ENCODE measurements around the gene PNPLA8.
"Not testable (repeated sequence)": the region's sequence is repeated elsewhere in the genome, so short reads cannot be mapped to it uniquely, and the experiment has no call there.

Gene PNPLA8

GRCh38 chr7:108480311-108480710, 45.6 kb downstream of the PNPLA8 start:
- FAIRE-seq (no peak), DNase-seq (ENCODE audit: extremely low spot score, insufficient read length, low read depth) (no peak)

- DNase-seq (ENCODE audit: extremely low spot score, insufficient read length, low read depth): no peak
- FAIRE-seq: no peak
Measured at GRCh38 chr7:108479751-108480150, 46.2 kb downstream of the PNPLA8 start.

GRCh38 chr7:108479118-108479517, 46.8 kb downstream of the PNPLA8 start:
- FAIRE-seq: no peak

GRCh38 chr7:108468246-108468645, 57.7 kb downstream of the PNPLA8 start:
- DNase-seq (ENCODE audit: extremely low spot score, insufficient read length, low read depth) (no peak), FAIRE-seq (no peak)

More at GRCh38 chr7:108479118-108479517, 46.8 kb downstream of the PNPLA8 start:
- DNase-seq (ENCODE audit: extremely low spot score, insufficient read length, low read depth): no peak

GRCh38 chr7:108467391-108467790, 58.5 kb downstream of the PNPLA8 start:
- no peak for FAIRE-seq

GRCh38 chr7:108466322-108466721, 59.6 kb downstream of the PNPLA8 start:
- DNase-seq (ENCODE audit: extremely low spot score, insufficient read length, low read depth); FAIRE-seq: not testable (repeated sequence)

More at GRCh38 chr7:108467391-108467790, 58.5 kb downstream of the PNPLA8 start:
- no peak for DNase-seq (ENCODE audit: extremely low spot score, insufficient read length, low read depth)

- FAIRE-seq (no peak), DNase-seq (ENCODE audit: extremely low spot score, insufficient read length, low read depth) (no peak)
Measured at GRCh38 chr7:108464743-108465142, 61.2 kb downstream of the PNPLA8 start.

- DNase-seq (ENCODE audit: extremely low spot score, insufficient read length, low read depth) (no peak), FAIRE-seq (no peak)
Measured at GRCh38 chr7:108463613-108464012, 62.3 kb downstream of the PNPLA8 start.

- no peak for DNase-seq (ENCODE audit: extremely low spot score, insufficient read length, low read depth)
- no peak for FAIRE-seq
Measured at GRCh38 chr7:108461840-108462239, 64.1 kb downstream of the PNPLA8 start.

- DNase-seq (ENCODE audit: extremely low spot score, insufficient read length, low read depth): no peak
- FAIRE-seq: no peak
Measured at GRCh38 chr7:108460964-108461363, 65.0 kb downstream of the PNPLA8 start.

GRCh38 chr7:108459922-108460551, 65.9 kb downstream of the PNPLA8 start:
- no peak for DNase-seq (ENCODE audit: extremely low spot score, insufficient read length, low read depth)
- FAIRE-seq: peak; percentile 15

GRCh38 chr7:108457871-108458270, 68.1 kb downstream of the PNPLA8 start:
- DNase-seq (ENCODE audit: extremely low spot score, insufficient read length, low read depth) (no peak), FAIRE-seq (no peak)

- no peak for DNase-seq (ENCODE audit: extremely low spot score, insufficient read length, low read depth)
Measured at GRCh38 chr7:108456845-108457540, 68.9 kb downstream of the PNPLA8 start.

GRCh38 chr7:108455998-108456677, 69.8 kb downstream of the PNPLA8 start, which contains the start of gene NRCAM:
TSS of gene NRCAM (minus strand) at chr7:108456436. CDS start at chr7:108240064, 216,372 bp downstream.
- DNase-seq (ENCODE audit: extremely low spot score, insufficient read length, low read depth): no peak
- no peak for FAIRE-seq

More at GRCh38 chr7:108456845-108457540, 68.9 kb downstream of the PNPLA8 start:
- no peak for FAIRE-seq

- DNase-seq (ENCODE audit: extremely low spot score, insufficient read length, low read depth) (no peak), FAIRE-seq (no peak)
Measured at GRCh38 chr7:108455551-108455997, 70.4 kb downstream of the PNPLA8 start.

- DNase-seq (ENCODE audit: extremely low spot score, insufficient read length, low read depth) (no peak), FAIRE-seq (no peak)
Measured at GRCh38 chr7:108454674-108455550, 71.0 kb downstream of the PNPLA8 start.

GRCh38 chr7:108454317-108454673, 71.6 kb downstream of the PNPLA8 start:
- no peak for FAIRE-seq

GRCh38 chr7:108453320-108453719, 72.6 kb downstream of the PNPLA8 start:
- FAIRE-seq (no peak), DNase-seq (ENCODE audit: extremely low spot score, insufficient read length, low read depth) (no peak)

More at GRCh38 chr7:108454317-108454673, 71.6 kb downstream of the PNPLA8 start:
- DNase-seq (ENCODE audit: extremely low spot score, insufficient read length, low read depth): no peak

- no peak for DNase-seq (ENCODE audit: extremely low spot score, insufficient read length, low read depth)
- peak; percentile 67 for FAIRE-seq
Measured at GRCh38 chr7:108452707-108453106, 73.2 kb downstream of the PNPLA8 start.

- no peak for FAIRE-seq
Measured at GRCh38 chr7:108451296-108451848, 74.6 kb downstream of the PNPLA8 start.

More at GRCh38 chr7:108451296-108451848, 74.6 kb downstream of the PNPLA8 start:
- no peak for DNase-seq (ENCODE audit: extremely low spot score, insufficient read length, low read depth)
